SK-N-SH (cell line): ENCODE results near the gene THEM5. TPM values are rescaled to one million over a fixed set of nuclear protein-coding genes. Genes with fewer than 3 reads are reported as not detected.

Experiments
- CTCF ChIA-PET: fragments of 300-600, 350-600 bp; formaldehyde crosslinking; extraction: SDS; loops from one replicate; lab custom pipeline; 2021; lab: Yijun Ruan, JAX
- POLR2A ChIA-PET: fragments of 350-600 bp; sonication (Branson Sonifier 250); formaldehyde crosslinking; extraction: SDS; loops from one replicate; lab custom pipeline; 2020; ENCODE audit warnings: antibody characterized with exemption, inconsistent platforms; lab: Yijun Ruan, JAX
- DNase-seq: peaks from one replicate; pipeline ENCODE4 v3.0.0; 2012
- H2AFZ ChIP-seq: fragments of 200-600 bp; sonication (generic); 2 replicates; pipeline ENCODE4 v1.8.1; 2016; ENCODE audit warnings: antibody characterized with exemption, mild to moderate bottlenecking, low read depth
- H3F3A ChIP-seq: fragments of 200-600 bp; sonication (generic); replicated peaks from 2 replicates; pipeline ENCODE3; 2016; ENCODE audit warnings: antibody characterized with exemption, mild to moderate bottlenecking; ENCODE audit not compliant: insufficient read depth
- H3K27ac ChIP-seq, 2 experiments: fragments of 200-500 bp in 1 of 2; fragments of 200-600 bp in 1 of 2; sonication (Bioruptor generic) in 1 of 2; sonication (generic), shearing (Covaris generic) in 1 of 2; 2 replicates each; pipeline versions ENCODE4 v1.5.1 to v1.6.1; 2014 to 2016; ENCODE audit warnings: low read depth in 2 of 2, inconsistent platforms in 1 of 2, low read length in 1 of 2, mild to moderate bottlenecking in 1 of 2, mixed read lengths in 1 of 2
- H3K27me3 ChIP-seq: fragments of 200-600 bp; sonication (generic), shearing (Covaris generic); 2 replicates; pipeline ENCODE4 v1.6.1; 2016; ENCODE audit warnings: mixed run types; ENCODE audit not compliant: insufficient read depth
- H3K36me3 ChIP-seq, 2 experiments: fragments of 200-500 bp in 1 of 2; fragments of 200-600 bp in 1 of 2; sonication (Bioruptor generic) in 1 of 2; sonication (generic) in 1 of 2; replicated peaks in 1 of 2; 2 replicates each; pipeline versions ENCODE3 to v1.5.1; 2014 to 2016; ENCODE audit warnings: low read length in 1 of 2, mild to moderate bottlenecking in 1 of 2; ENCODE audit not compliant: insufficient read depth in 2 of 2, control insufficient read depth in 1 of 2
- H3K4me1 ChIP-seq, 2 experiments: fragments of 200-500 bp in 1 of 2; fragments of 200-600 bp in 1 of 2; sonication (Bioruptor generic) in 1 of 2; sonication (generic), shearing (Covaris generic) in 1 of 2; 2 replicates each; pipeline versions ENCODE4 v1.5.1 to v1.6.1; 2014 to 2016; ENCODE audit warnings: low read depth in 1 of 2, low read length in 1 of 2, mixed run types in 1 of 2; ENCODE audit not compliant: insufficient read depth in 2 of 2, control insufficient read depth in 1 of 2
- H3K4me2 ChIP-seq: fragments of 200-600 bp; sonication (generic), shearing (Covaris generic); 2 replicates; pipeline ENCODE4 v1.6.1; 2017; ENCODE audit warnings: mixed run types
- H3K4me3 ChIP-seq, 2 experiments: fragments of 200-500 bp in 1 of 2; fragments of 200-600 bp in 1 of 2; sonication (Bioruptor generic) in 1 of 2; sonication (generic), shearing (Covaris generic) in 1 of 2; 2 replicates each; pipeline versions ENCODE4 v1.5.1 to v1.8.1; 2014 to 2016; ENCODE audit warnings: low read depth in 2 of 2, inconsistent platforms in 1 of 2, low read length in 1 of 2, mild to moderate bottlenecking in 1 of 2, mixed read lengths in 1 of 2, moderate library complexity in 1 of 2
- H3K79me2 ChIP-seq: fragments of 200-600 bp; sonication (generic); 2 replicates; pipeline ENCODE4 v1.8.1; 2017; ENCODE audit warnings: mild to moderate bottlenecking; ENCODE audit not compliant: insufficient read depth
- H3K9ac ChIP-seq: fragments of 200-600 bp; sonication (generic); 2 replicates; pipeline ENCODE4 v1.6.1; 2017; ENCODE audit warnings: mixed run types
- H3K9me2 ChIP-seq: fragments of 200-600 bp; sonication (generic); 2 replicates; pipeline ENCODE4 v1.6.1; 2017; ENCODE audit warnings: mixed run types
- H3K9me3 ChIP-seq: fragments of 200-600 bp; sonication (generic); 2 replicates; pipeline ENCODE4 v1.6.1; 2017; ENCODE audit warnings: mixed run types, mild to moderate bottlenecking, moderate library complexity
- H4K20me1 ChIP-seq: fragments of 200-600 bp; sonication (generic); 2 replicates; pipeline ENCODE4 v1.6.1; 2017; ENCODE audit warnings: mild to moderate bottlenecking, mixed run types; ENCODE audit not compliant: insufficient read depth
- CHD2 ChIP-seq: fragments of 150-350 bp; IDR thresholded peaks from 2 replicates; pipeline ENCODE4 v1.6.1; 2018; ENCODE audit warnings: low read length; ENCODE audit not compliant: partially characterized antibody
- GABPA ChIP-seq: IDR thresholded peaks from 2 replicates; pipeline ENCODE4 v1.4.0; 2012; ENCODE audit warnings: low read depth, mild to moderate bottlenecking
- JUND ChIP-seq: IDR thresholded peaks from 2 replicates; pipeline ENCODE4 v1.4.0; 2012
- MEF2A ChIP-seq: IDR thresholded peaks from 2 replicates; pipeline ENCODE4 v1.4.0; 2012; ENCODE audit warnings: low read depth, borderline replicate concordance
- MXI1 ChIP-seq: IDR thresholded peaks from 2 replicates; pipeline ENCODE4 v1.6.1; 2012; ENCODE audit warnings: mild to moderate bottlenecking, low read depth, low read length, improper control_type of control experiment
- NRF1 ChIP-seq: IDR thresholded peaks from 2 replicates; pipeline ENCODE4 v1.6.1; 2012; ENCODE audit warnings: low read depth, mild to moderate bottlenecking, low read length
- RAD21 ChIP-seq: IDR thresholded peaks from 2 replicates; pipeline ENCODE4 v1.6.1; 2012; ENCODE audit warnings: mild to moderate bottlenecking, low read length
- REST ChIP-seq: IDR thresholded peaks from 2 replicates; pipeline ENCODE4 v1.6.1; 2012; ENCODE audit warnings: mild to moderate bottlenecking, low read depth, low read length, moderate library complexity
- RFX5 ChIP-seq: IDR thresholded peaks from 2 replicates; pipeline ENCODE4 v1.6.1; 2012; ENCODE audit warnings: mild to moderate bottlenecking, improper control_type of control experiment, low read length
- SMC3 ChIP-seq: IDR thresholded peaks from 2 replicates; pipeline ENCODE4 v1.6.1; 2012; ENCODE audit warnings: low read depth, low read length, improper control_type of control experiment
- TAF1 ChIP-seq: IDR thresholded peaks from 2 replicates; pipeline ENCODE4 v1.6.1; 2012; ENCODE audit warnings: low read depth, mild to moderate bottlenecking, low read length, moderate library complexity, borderline replicate concordance
- USF2 ChIP-seq: fragments of 150-350 bp; IDR thresholded peaks from 2 replicates; pipeline ENCODE4 v1.6.1; 2017; ENCODE audit warnings: antibody characterized with exemption, low read length, low read depth, borderline replicate concordance
- WGBS: methylation state at CpG from one replicate; pipeline ENCODE4 v1.1.6; 2017; ENCODE audit warnings: low lambda C conversion rate; 5-methylcytosine and 5-hydroxymethylcytosine counted together
- polyA plus RNA-seq, 3 experiments: library from polyadenylated mRNA; depleted of rRNA; stranded (reverse); fragments of >200 nt; gene quantifications; 2 replicates each; pipeline ENCODE4 v1.2.3, GENCODE V29; 2012
- TF ChIP-seq, protein P1 (sequence below): fragments of 200-600 bp; sonication (generic); IDR thresholded peaks from 2 replicates; pipeline ENCODE4 v1.6.1; 2017; ENCODE audit warnings: antibody characterized with exemption, mild to moderate bottlenecking, moderate library complexity

The THEM5 gene
- polyA plus RNA-seq, 1 of the 3 experiments (the other 2 are of a cell fraction) = not detected

DNA sequence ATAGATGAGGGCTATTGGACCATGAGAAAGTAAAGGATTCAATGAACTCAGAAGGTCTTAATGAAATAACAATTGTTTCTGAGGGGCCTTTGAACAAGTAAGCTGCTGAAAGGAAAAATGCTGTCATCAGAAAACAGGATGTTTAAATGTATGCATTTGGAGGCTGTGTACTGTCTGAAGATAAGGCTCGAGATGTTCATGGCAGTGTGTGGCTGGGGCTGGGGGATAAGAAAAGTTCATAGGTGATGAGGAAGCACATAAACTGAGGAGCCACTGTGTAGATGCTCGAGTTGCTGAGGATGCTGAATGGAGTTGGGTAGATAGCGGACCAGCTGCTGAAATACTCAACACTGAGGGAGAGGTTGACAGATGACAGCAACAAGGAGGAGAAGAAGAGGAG lies 38.0 kb upstream of the THEM5 start:
- Histone ChIP-seq H3K4me2 (no peak overlapping the region), H3K36me3 (peaks cover 3 to 38% of the 10 kb centered on the region in 2 experiments), H3K9me3 (no peaks in the 10 kb centered on the region), H3K9me2 (no peaks in the 10 kb centered on the region), H4K20me1 (no peaks in the 10 kb centered on the region), H2AFZ (no peak overlapping the region), H3K79me2 (no peaks in the 10 kb centered on the region), H3K27ac (no peak overlapping the region), H3F3A (no peaks in the 10 kb centered on the region), H3K4me3 (no peak overlapping the region), H3K9ac (no peak overlapping the region), H3K27me3 (no peaks in the 10 kb centered on the region), H3K4me1 (no peaks in the 10 kb centered on the region)
- 68% methylated on average over 3 of the region's 3 CpGs for WGBS
- POLR2A ChIA-PET = no interaction called here
- TF ChIP-seq CHD2 (no peak), GABPA (no peak), SMC3 (no peak), JUND (no peak), REST (no peak), TAF1 (no peak), MEF2A (no peak), NRF1 (no peak), MXI1 (no peak)
- TF ChIP-seq, protein P1, sequence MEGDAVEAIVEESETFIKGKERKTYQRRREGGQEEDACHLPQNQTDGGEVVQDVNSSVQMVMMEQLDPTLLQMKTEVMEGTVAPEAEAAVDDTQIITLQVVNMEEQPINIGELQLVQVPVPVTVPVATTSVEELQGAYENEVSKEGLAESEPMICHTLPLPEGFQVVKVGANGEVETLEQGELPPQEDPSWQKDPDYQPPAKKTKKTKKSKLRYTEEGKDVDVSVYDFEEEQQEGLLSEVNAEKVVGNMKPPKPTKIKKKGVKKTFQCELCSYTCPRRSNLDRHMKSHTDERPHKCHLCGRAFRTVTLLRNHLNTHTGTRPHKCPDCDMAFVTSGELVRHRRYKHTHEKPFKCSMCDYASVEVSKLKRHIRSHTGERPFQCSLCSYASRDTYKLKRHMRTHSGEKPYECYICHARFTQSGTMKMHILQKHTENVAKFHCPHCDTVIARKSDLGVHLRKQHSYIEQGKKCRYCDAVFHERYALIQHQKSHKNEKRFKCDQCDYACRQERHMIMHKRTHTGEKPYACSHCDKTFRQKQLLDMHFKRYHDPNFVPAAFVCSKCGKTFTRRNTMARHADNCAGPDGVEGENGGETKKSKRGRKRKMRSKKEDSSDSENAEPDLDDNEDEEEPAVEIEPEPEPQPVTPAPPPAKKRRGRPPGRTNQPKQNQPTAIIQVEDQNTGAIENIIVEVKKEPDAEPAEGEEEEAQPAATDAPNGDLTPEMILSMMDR = no peak
- DNase-seq = no peak
- CTCF ChIA-PET = interaction anchor here (0.9 to 1.6 kb wide), 3 partner anchors 13 to 110 kb away, joined by 3 to 7 read pairs (median 3); no protein-coding TSS in a partner anchor

- 75% methylated on average over 2 of the region's 2 CpGs for WGBS
Measured at GRCh38 chr1:151888972-151889570, 35.6 kb upstream of the THEM5 start.

More at GRCh38 chr1:151888972-151889570, 35.6 kb upstream of the THEM5 start:
- Histone ChIP-seq H3K4me1 (no peaks in the 10 kb centered on the region), H4K20me1 (no peaks in the 10 kb centered on the region), H3K4me2 (no peak overlapping the region), H2AFZ (no peak overlapping the region), H3K4me3 (no peak overlapping the region)
- CTCF ChIA-PET = interaction anchor here (0.7 to 2.9 kb wide), 6 partner anchors 12 to 115 kb away, joined by 3 to 13 read pairs (median 4); no protein-coding TSS in a partner anchor
- TF ChIP-seq RAD21 (peak; percentile 55), USF2 (no peak), RFX5 (no peak)
- TF ChIP-seq, protein P1 = peak; percentile 64
- TF ChIP-seq, all 33 proteins: peak for 2
- no peaks in the 10 kb centered on the region for H3K27me3 ChIP-seq
- no peak overlapping the region for H3K9ac ChIP-seq
- H3K9me3 ChIP-seq = no peaks in the 10 kb centered on the region
- H3K9me2 ChIP-seq = no peaks in the 10 kb centered on the region
- peak; percentile 23 for DNase-seq
- no peak overlapping the region for H3K27ac ChIP-seq
- peaks cover 7 to 32% of the 10 kb centered on the region in 2 experiments for H3K36me3 ChIP-seq
- no peaks in the 10 kb centered on the region for H3K79me2 ChIP-seq
- H3F3A ChIP-seq = no peaks in the 10 kb centered on the region
- POLR2A ChIA-PET = no interaction called here
